D721Med (cell line): Measurements from ENCODE around the gene FNIP1.

ENCODE experiments used
- DNase-seq: peaks from one replicate; pipeline ENCODE4 v3.0.0; 2011; ENCODE audit warnings: low spot score; ENCODE audit not compliant: insufficient read length
- FAIRE-seq: peaks from 2 replicates; lab custom pipeline; 2011; peaks lifted over from hg19 to GRCh38; lab: Jason Lieb, UNC
- CTCF ChIP-seq: IDR thresholded peaks from 2 replicates; pipeline ENCODE4 v1.5.1; 2012; ENCODE audit warnings: mild to moderate bottlenecking, control low read depth; ENCODE audit not compliant: insufficient read depth; ENCODE audit errors: missing control alignments

The FNIP1 gene

GRCh38 chr5:131749723-131750470 is 46.9 kb downstream of the FNIP1 start:
- no peak for DNase-seq
- TF ChIP-seq CTCF, result no peak
- FAIRE-seq, result no peak

- FAIRE-seq, result no peak
- TF ChIP-seq CTCF, result no peak
- DNase-seq, result no peak
Observed at GRCh38 chr5:131749138-131749537, 47.7 kb downstream of the FNIP1 start.

GRCh38 chr5:131747180-131748105 is 49.4 kb downstream of the FNIP1 start:
- no peak for FAIRE-seq
- no peak for TF ChIP-seq CTCF
- DNase-seq, result no peak

- TF ChIP-seq CTCF, result no peak
- DNase-seq (no peak), FAIRE-seq (no peak)
Observed at GRCh38 chr5:131746423-131746822, 50.4 kb downstream of the FNIP1 start.

GRCh38 chr5:131745703-131746102 is 51.1 kb downstream of the FNIP1 start:
- no peak for DNase-seq
- no peak for FAIRE-seq
- TF ChIP-seq CTCF, result no peak

- TF ChIP-seq CTCF, result no peak
- FAIRE-seq (no peak), DNase-seq (no peak)
Observed at GRCh38 chr5:131745155-131745554, 51.7 kb downstream of the FNIP1 start.

GRCh38 chr5:131740477-131740876 is 56.3 kb downstream of the FNIP1 start:
- no peak for DNase-seq
- TF ChIP-seq CTCF, result no peak
- FAIRE-seq, result no peak
